GM19238 (cell line): ENCODE measurements around the gene TNC.

ENCODE experiments used
- DNase-seq: peaks from one replicate; pipeline ENCODE4 v3.0.0; 2011; ENCODE audit warnings: low spot score; ENCODE audit not compliant: insufficient read length

The TNC gene

GRCh38 chr9:115104908-115105307 lies 13.0 kb downstream of the TNC start:
- DNase-seq = no peak

GRCh38 chr9:115103746-115104477 lies 14.0 kb downstream of the TNC start:
- DNase-seq = no peak

GRCh38 chr9:115099901-115100300 lies 18.1 kb downstream of the TNC start:
- no peak for DNase-seq

DNA sequence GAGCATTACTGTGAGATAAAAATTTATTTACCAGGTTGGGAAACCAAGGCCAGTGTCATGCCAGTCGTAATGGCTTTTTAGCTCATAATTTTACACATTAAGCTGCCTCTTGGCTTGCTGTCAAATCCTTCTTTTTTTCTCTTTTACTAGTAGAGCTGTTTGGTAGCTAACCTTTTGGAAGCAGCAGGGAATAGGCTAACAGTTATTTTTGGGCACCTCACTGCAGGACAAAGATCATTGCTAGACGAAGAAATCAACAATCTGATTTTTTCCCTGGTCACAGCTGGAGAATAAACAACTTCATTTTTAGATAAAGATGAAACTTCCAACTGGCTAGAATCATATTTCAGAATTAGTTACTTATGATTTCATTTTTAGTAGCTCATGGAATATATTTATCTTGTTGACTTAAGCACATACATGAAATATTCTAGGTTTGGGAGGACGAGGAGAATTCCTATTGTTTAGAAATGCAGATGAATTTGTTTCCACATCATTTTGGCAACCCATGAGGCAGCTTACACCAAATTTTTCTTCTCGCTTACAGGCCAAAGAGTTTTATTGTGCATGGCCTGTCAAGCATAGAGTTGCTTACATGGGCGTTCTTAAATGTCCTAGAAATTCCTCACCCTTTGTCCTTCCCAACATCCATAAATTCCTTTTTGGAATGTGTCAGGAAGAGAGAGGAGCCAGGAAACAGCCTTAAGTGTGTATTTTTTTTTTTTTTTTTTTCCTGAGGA lies 19.6 kb downstream of the TNC start:
- DNase-seq = no peak

DNA sequence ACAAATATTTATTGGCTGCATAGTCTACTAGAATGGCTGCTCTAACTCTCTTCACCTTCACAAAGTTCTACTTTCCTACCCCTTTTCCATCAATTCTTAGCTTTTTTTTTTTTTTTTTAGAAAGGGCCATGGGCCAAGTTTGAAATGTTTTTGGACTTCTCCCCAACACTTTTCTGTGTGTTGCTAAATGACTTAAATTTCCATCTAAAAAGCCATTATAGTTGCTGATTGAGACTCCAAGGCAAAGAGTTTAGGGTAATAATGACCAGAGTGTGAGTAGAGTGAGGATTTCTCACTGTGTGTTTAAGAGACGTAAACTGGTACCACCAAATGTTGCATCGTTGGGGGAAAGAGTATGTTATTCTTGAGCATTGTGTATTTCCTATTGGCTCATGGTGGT lies 24.4 kb downstream of the TNC start:
- no peak for DNase-seq

GRCh38 chr9:115090486-115090885 lies 27.5 kb downstream of the TNC start:
- no peak for DNase-seq

- DNase-seq = no peak
Measured at GRCh38 chr9:115088860-115089259, 29.1 kb downstream of the TNC start.

- DNase-seq = no peak
Measured at GRCh38 chr9:115086886-115087285, 31.1 kb downstream of the TNC start.

DNA sequence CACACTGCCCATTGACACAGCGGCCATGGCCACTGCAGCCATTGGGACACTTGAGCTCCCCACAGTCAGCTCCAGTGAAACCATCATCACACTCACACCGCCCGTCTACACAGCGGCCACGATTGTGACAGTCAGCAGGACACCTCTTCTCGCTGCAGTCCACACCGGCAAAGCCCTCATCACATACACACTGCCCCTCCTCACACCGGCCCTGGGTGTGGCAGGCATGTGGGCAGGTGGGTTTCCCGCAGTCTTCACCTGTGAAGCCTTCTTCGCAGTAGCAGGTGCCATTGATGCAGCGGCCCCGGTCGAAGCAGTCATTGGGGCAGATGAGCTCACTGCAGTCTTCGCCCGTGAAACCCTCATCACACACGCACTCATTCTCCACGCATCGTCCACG lies 31.5 kb downstream of the TNC start:
- DNase-seq = no peak

DNA sequence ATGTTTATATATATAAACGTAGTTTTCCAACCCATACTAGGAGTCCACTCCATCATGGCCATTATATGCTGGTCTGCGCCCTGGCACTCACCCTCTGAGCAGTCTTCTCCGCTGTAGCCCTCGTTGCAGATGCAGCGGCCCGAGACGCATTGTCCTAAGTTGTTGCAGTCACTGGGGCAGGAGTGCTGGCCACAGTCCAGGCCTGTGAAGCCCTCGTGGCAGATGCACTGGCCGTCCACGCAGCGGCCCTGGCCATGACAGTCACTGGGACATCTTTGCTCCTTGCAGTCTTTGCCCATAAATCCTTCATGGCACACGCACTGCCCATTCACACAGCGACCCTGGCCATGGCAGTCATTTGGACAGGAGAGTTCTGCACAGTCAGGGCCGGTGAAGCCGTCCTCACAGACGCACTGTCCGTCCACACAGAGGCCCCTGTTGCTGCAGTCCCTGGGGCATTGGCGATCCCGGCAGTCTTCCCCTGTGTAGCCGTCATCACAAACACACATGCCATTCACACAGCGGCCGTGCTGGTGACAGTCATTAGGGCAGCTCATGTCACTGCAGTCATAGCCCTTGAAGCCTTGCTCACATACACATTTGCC lies 32.1 kb downstream of the TNC start:
- no peak for DNase-seq

- DNase-seq = no peak
Measured at GRCh38 chr9:115084709-115085108, 33.2 kb downstream of the TNC start.

DNA sequence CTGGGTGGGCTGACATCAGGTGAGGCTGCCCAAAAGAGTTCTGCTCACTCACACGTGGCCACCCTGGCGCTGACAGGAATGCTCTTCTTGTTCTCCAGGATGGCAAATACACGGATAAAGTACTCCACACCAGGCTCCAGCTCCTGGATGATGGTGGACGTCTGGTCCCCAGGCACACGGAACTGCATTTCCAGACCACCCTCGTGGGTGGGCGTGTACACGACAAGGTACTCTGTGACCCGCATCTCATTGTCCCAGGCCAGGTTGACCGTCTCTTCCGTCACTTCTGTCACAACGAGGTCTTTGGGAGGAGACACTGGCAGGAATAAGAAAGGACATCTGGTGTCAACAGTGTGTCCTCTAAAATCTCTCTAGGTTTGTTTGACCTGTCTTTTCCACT lies 33.8 kb downstream of the TNC start:
- no peak for DNase-seq

DNA sequence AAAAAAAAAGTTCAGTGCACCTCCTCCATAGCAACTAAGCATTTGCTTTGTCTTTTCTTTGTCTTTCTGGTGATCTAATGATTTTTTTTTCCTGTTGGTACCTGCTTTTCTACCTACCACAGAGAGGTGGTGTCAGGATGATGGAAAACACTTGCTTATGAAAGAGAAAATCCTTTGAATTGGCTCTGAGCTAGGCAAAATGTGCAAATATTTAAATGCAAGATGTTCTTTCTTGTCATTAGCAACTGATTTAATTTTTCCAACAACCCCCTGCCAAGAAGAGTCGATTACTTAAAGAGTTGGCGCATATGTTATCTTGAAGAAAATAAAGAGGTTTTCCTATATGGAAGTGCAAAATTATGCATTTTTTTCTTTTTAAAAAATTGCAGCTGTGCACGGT lies 37.7 kb downstream of the TNC start:
- DNase-seq = no peak

- DNase-seq = no peak
Measured at GRCh38 chr9:115079156-115079555, 38.8 kb downstream of the TNC start.

- no peak for DNase-seq
Measured at GRCh38 chr9:115073456-115073855, 44.5 kb downstream of the TNC start.

- no peak for DNase-seq
Measured at GRCh38 chr9:115071176-115071575, 46.8 kb downstream of the TNC start.

DNA sequence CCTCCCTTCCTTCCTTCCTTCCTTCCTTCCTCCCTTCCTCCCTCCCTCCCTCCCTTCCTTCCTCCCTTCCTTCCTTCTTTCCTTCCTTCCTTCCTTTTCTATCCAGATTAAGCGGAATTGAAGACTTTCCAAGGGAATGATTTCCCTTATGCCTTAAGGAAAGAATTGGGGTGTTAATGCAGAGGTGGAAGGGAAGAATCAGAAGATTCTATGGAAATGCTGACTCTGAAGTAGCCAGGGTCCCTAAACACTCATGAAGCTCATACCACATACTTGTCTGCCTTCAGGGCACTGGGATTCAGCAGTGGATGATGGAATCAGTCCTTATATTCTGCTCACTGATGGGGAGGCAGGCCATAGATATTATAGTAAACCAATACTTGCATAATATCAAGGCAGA lies 48.2 kb downstream of the TNC start:
- DNase-seq = no peak

DNA sequence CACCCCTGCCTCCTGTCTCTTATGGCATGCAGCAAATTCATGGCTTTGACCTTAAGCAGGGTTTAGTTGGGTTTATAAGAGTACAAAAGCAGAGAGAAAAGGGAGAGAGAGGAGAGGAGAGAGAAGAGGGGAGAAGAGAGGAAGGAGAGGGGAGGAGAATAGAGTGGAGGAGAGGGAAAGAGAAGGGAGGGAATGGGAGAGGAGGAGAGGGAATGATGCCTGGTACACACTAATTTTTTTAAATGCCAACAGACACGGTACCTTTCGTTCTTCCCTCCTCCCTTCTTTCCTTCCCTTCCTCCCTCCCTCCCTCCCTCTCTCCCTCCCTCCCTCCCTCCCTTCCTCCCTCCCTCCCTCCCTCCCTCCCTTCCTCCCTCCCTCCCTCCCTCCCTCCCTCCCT lies 48.7 kb downstream of the TNC start:
- DNase-seq = no peak

GRCh38 chr9:115068031-115068430 lies 49.9 kb downstream of the TNC start:
- no peak for DNase-seq

GRCh38 chr9:115063058-115063845 lies 54.7 kb downstream of the TNC start:
- no peak for DNase-seq

DNA sequence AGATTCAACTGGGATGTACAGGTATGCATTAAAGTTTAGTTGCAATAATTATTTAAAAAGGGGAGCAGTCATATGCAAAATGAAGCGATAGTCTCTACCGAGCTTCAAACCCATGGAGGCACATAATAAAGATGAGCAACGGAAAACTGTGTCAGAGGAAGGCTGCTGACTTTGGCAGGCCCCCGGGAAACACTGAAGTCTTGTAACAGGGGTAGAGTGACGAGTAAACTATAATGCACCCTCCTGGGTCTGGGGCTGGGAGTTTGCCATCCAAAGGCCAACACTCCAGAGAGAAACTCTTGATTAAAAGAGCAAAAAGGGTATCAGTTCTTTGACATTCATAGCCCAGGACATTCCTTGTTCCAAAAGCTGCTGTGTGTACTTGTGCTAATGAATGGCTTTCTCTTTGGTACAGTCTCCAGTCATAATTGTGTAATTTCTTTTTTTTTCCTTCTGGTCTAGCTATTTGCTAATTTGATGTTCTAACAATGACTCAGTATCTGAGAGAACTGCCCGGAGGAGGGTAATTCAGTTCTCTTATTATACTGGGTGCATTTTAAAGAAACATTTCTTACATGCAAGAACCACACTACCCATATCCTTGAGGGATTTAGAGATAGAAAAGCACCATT lies 59.2 kb downstream of the TNC start:
- DNase-seq = no peak
